Measurements from ENCODE around the gene RHOXF1. TPM values are rescaled to one million over a fixed set of nuclear protein-coding genes. Genes with fewer than 3 reads are reported as not detected.
"Not testable (repeated sequence)": the region's sequence is repeated elsewhere in the genome, so short reads cannot be mapped to it uniquely, and the experiment has no call there.

Gene RHOXF1
- total RNA-seq: under 1 TPM in 1 of 4 donors, not detected in 3; 0.82 TPM

- no peak for DNase-seq
- Histone ChIP-seq H3K4me3 (no peak within 1 kb of the TSS), H3K27me3 (no peaks in the 10 kb centered on the region), H3K36me3 (no peaks in the 10 kb centered on the region), H3K9me3 (no peaks in the 10 kb centered on the region), H3K27ac (no peak within 1 kb of the TSS), H3K4me1 (no peaks in the 10 kb centered on the region)
- TF ChIP-seq POLR2A (IDR thresholded peaks at IDR 0.05) (no peak), CTCF (IDR thresholded peaks at IDR 0.05) (no peak)
- intact Hi-C loops (cut with DNase I; ENCODE audit: low total_unique reads): no loop called here
Measured at GRCh38 chrX:120115438-120115963, at the start of gene RHOXF1. TSS of gene RHOXF1 (minus strand) at chrX:120115913. CDS start at chrX:120115862, 51 bp downstream.

GRCh38 chrX:120159086-120159485 lies 43.4 kb upstream of the RHOXF1 start:
- H3K27me3 ChIP-seq; H3K27ac ChIP-seq; H3K4me3 ChIP-seq; intact Hi-C loops (cut with DNase I; ENCODE audit: low total_unique reads); H3K9me3 ChIP-seq; DNase-seq; H3K36me3 ChIP-seq; H3K4me1 ChIP-seq: not testable (repeated sequence)

GRCh38 chrX:120158313-120158712 lies 42.6 kb upstream of the RHOXF1 start, which contains the start of gene RHOXF2:
TSS of gene RHOXF2 (plus strand) at chrX:120158613. CDS start at chrX:120158751, 138 bp downstream.
- intact Hi-C loops (cut with DNase I; ENCODE audit: low total_unique reads); H3K27ac ChIP-seq; DNase-seq; H3K27me3 ChIP-seq; H3K36me3 ChIP-seq; H3K9me3 ChIP-seq; H3K4me1 ChIP-seq; H3K4me3 ChIP-seq: not testable (repeated sequence)

- H3K27me3 ChIP-seq; DNase-seq; H3K36me3 ChIP-seq; H3K4me1 ChIP-seq; intact Hi-C loops (cut with DNase I; ENCODE audit: low total_unique reads); H3K9me3 ChIP-seq; H3K27ac ChIP-seq; H3K4me3 ChIP-seq: not testable (repeated sequence)
Measured at GRCh38 chrX:120150109-120150744, 34.5 kb upstream of the RHOXF1 start.

- TF ChIP-seq CTCF (IDR thresholded peaks at IDR 0.05) (no peak), POLR2A (IDR thresholded peaks at IDR 0.05) (no peak)
- H3K9me3 ChIP-seq: no peaks in the 10 kb centered on the region
- H3K4me1 ChIP-seq: no peaks in the 10 kb centered on the region
- DNase-seq: no peak
- no peaks in the 10 kb centered on the region for H3K27me3 ChIP-seq
- intact Hi-C loops (cut with DNase I; ENCODE audit: low total_unique reads): no loop called here
- H3K36me3 ChIP-seq: no peaks in the 10 kb centered on the region
- H3K27ac ChIP-seq: no peak overlapping the region
- no peak overlapping the region for H3K4me3 ChIP-seq
Measured at GRCh38 chrX:120147537-120147936, 31.8 kb upstream of the RHOXF1 start.

- H3K9me3 ChIP-seq; H3K4me1 ChIP-seq; H3K27ac ChIP-seq; intact Hi-C loops (cut with DNase I; ENCODE audit: low total_unique reads); H3K36me3 ChIP-seq; H3K27me3 ChIP-seq; DNase-seq; H3K4me3 ChIP-seq: not testable (repeated sequence)
Measured at GRCh38 chrX:120146323-120146722, 30.6 kb upstream of the RHOXF1 start.

- no peak for DNase-seq
- intact Hi-C loops (cut with DNase I; ENCODE audit: low total_unique reads): no loop called here
- Histone ChIP-seq H3K4me1 (no peaks in the 10 kb centered on the region), H3K27ac (no peak overlapping the region), H3K27me3 (no peaks in the 10 kb centered on the region), H3K4me3 (no peak overlapping the region), H3K36me3 (no peaks in the 10 kb centered on the region), H3K9me3 (no peaks in the 10 kb centered on the region)
- TF ChIP-seq POLR2A (IDR thresholded peaks at IDR 0.05): no peak
- TF ChIP-seq CTCF (IDR thresholded peaks at IDR 0.05): no peak
Measured at GRCh38 chrX:120145295-120145925, 29.7 kb upstream of the RHOXF1 start.
